Fibroblast of the aortic adventitia (primary cell): ENCODE results near the gene RFK. TPM values are rescaled to one million over a fixed set of nuclear protein-coding genes. Genes with fewer than 3 reads are reported as not detected.

Experiments used
- DNase-seq: peaks from one replicate; pipeline ENCODE4 v3.0.0-alpha.2; 2010; ENCODE audit warnings: low read depth
- H3K4me3 ChIP-seq: 2 replicates; pipeline ENCODE4 v1.5.1; 2011; ENCODE audit warnings: low read depth, mild to moderate bottlenecking, control low read depth, low read length, moderate library complexity
- total RNA-seq: library from RNA; depleted of rRNA; stranded (reverse); fragments of >200 nt; gene quantifications from 2 replicates; pipeline ENCODE4 v1.2.3, GENCODE V29; 2012; ENCODE audit warnings: low replicate concordance
- TF ChIP-seq, protein P1 (sequence below): IDR thresholded peaks from 2 replicates; pipeline ENCODE4 v1.5.1; 2011; ENCODE audit warnings: mild to moderate bottlenecking, low read length, control low read depth, inconsistent platforms; ENCODE audit not compliant: insufficient read depth

RFK gene
- total RNA-seq, 1 donor: 28.7 TPM

GRCh38 chr9:76352026-76352620, 42.1 kb downstream of the RFK start:
- no peak for DNase-seq
- no peak overlapping the region for H3K4me3 ChIP-seq
- TF ChIP-seq, protein P1, sequence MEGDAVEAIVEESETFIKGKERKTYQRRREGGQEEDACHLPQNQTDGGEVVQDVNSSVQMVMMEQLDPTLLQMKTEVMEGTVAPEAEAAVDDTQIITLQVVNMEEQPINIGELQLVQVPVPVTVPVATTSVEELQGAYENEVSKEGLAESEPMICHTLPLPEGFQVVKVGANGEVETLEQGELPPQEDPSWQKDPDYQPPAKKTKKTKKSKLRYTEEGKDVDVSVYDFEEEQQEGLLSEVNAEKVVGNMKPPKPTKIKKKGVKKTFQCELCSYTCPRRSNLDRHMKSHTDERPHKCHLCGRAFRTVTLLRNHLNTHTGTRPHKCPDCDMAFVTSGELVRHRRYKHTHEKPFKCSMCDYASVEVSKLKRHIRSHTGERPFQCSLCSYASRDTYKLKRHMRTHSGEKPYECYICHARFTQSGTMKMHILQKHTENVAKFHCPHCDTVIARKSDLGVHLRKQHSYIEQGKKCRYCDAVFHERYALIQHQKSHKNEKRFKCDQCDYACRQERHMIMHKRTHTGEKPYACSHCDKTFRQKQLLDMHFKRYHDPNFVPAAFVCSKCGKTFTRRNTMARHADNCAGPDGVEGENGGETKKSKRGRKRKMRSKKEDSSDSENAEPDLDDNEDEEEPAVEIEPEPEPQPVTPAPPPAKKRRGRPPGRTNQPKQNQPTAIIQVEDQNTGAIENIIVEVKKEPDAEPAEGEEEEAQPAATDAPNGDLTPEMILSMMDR: no peak

- DNase-seq: no peak
- no peak overlapping the region for H3K4me3 ChIP-seq
- TF ChIP-seq, protein P1: no peak
These were observed 43.2 kb downstream of the RFK start for GRCh38 chr9:76351006-76351405.

GRCh38 chr9:76349865-76350264, 44.4 kb downstream of the RFK start:
- H3K4me3 ChIP-seq: no peak overlapping the region
- TF ChIP-seq, protein P1: no peak
- no peak for DNase-seq

DNA sequence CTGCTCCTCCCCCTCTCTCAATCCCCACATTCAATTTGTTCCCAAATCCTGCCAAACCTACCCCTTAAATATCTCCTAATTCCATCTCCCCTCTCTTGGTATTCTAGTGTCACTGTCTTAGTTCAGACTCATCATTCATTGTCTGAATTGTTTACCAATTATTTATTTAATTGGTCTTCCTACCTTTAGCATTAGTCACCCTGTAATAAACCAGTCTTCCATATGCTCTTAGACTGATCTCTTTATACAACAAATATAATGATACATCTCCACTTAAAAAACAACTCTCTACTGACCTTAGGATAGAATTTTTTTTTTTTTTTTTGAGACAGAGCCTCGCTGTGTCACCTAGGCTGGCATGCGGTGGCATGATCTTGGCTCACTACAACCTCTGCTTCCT, 51.4 kb downstream of the RFK start:
- TF ChIP-seq, protein P1: no peak
- no peak for DNase-seq
- no peak overlapping the region for H3K4me3 ChIP-seq

DNA sequence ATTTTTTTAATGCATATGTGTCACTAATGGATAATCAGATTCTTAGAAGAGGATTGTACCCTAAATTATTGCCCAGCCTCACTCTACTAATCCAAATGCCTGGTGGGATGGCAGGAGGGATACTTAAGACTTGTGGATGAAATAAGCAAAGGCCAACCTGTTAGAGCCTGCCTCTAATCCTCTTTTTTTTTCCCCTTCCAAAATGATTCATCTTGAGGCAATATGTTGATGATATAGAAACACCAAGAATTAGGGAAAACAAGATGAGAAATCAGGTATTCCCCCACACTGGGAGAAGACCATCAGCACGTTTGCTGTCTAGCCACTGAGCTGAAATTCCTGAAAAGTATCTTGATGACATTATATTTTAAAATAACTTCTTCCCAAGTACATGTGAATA, 52.0 kb downstream of the RFK start:
- DNase-seq: no peak
- TF ChIP-seq, protein P1: no peak
- H3K4me3 ChIP-seq: no peak overlapping the region

DNA sequence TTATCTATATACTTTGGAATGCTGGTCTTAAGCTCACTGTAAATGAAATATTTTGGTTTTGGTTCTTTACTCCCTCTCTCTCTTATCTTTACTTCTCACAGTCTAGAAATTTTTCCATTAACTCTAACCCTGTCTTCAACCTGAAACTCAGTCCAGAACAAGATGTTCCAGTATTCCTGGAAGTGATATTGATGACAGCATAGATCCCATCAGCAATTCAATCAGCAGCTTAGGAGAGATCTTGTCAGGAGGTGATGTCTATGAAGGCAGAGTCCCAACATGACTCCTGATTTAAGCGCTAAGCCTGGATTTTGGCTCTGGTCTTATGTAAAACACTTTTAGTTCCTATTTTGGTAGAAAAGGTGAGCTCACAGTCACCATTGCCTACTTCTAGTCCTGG, 52.6 kb downstream of the RFK start:
- no peak overlapping the region for H3K4me3 ChIP-seq
- DNase-seq: no peak
- TF ChIP-seq, protein P1: no peak

DNA sequence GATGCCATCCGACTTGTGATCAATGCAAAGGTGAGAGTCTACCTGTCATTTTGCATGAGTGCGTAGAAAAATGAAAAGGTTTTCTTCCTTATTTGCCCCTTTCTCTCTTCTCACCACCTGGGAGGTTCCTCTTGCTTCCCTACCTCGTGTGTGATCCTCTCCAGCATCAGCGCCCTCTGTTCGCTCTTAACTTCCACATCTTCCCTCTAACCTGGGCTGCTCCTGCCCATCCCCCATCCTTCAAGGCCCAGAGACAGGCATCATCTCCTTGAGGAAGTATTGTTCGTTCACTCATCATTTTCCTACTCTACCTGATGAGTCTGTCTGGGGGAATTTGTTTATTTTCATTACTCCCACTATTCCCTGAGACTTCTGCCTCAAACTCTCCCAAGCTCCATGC, 55.8 kb downstream of the RFK start:
- TF ChIP-seq, protein P1: no peak
- no peak overlapping the region for H3K4me3 ChIP-seq
- no peak for DNase-seq
